K562 (cell line): Measurements from ENCODE around the gene HECW1. TPM values are rescaled to one million over a fixed set of nuclear protein-coding genes. Genes with fewer than 3 reads are reported as not detected.

Experiments used
- ATAC-seq: fragments of 200-7000 bp; cut with Tn5 transposase; 3 replicates; pipeline ENCODE4 v1.9.1; 2020; ENCODE audit warnings: moderate library complexity
- BruUV-seq: library from RNA; stranded (reverse); fragments of 400-500 nt; replicated peaks from 2 replicates; lab custom pipeline; 2021; lab: Mats Ljungman, UMichigan
- CTCF ChIA-PET: fragments of 300-600 bp; formaldehyde crosslinking; extraction: SDS; loops from one replicate; lab custom pipeline; 2021; ENCODE audit warnings: low intra/inter-chr PET ratio; lab: Yijun Ruan, JAX
- POLR2A ChIA-PET: fragments of 300-600, 350-650 bp; sonication (Branson Sonifier 250); formaldehyde crosslinking; extraction: SDS; loops from one replicate; lab custom pipeline; 2021; ENCODE audit warnings: antibody characterized with exemption, inconsistent platforms; lab: Yijun Ruan, JAX
- DNase-seq, 4 experiments: peaks; one replicate each; pipeline versions ENCODE4 v3.0.0 to v3.0.0-alpha.2; 2011 to 2018; ENCODE audit warnings: low spot score in 3 of 4, mixed read lengths in 3 of 4; ENCODE audit errors: extremely low read depth in 1 of 4
- FAIRE-seq: peaks from 2 replicates; lab custom pipeline; 2011; peaks lifted over from hg19 to GRCh38; lab: Jason Lieb, UNC
- H2AFZ ChIP-seq: 2 replicates; pipeline ENCODE4 v1.6.0; 2011; ENCODE audit warnings: low read depth, low read length, control low read depth, inconsistent platforms
- H3K27ac ChIP-seq: fragments of 200-600 bp; 3 replicates; pipeline ENCODE4 v1.8.0; 2011; ENCODE audit warnings: low read depth, mild to moderate bottlenecking, control low read depth, inconsistent platforms, low read length, moderate library complexity, mixed read lengths; ENCODE audit errors: extremely low read depth
- H3K27me3 ChIP-seq, 2 experiments: fragments of 300-600 bp in 1 of 2; 2 replicates in 1 of 2; 3 replicates in 1 of 2; pipeline versions ENCODE4 v1.6.0 to v1.8.0; 2011; ENCODE audit warnings: inconsistent platforms in 2 of 2, low read length in 2 of 2, mild to moderate bottlenecking in 1 of 2, mixed read lengths in 1 of 2, moderate library complexity in 1 of 2; ENCODE audit not compliant: control insufficient read depth in 2 of 2, insufficient read depth in 2 of 2
- H3K36me3 ChIP-seq: fragments of 300-600 bp; 3 replicates; pipeline ENCODE4 v1.8.0; 2011; ENCODE audit warnings: mild to moderate bottlenecking, low read length, inconsistent platforms; ENCODE audit not compliant: control insufficient read depth, insufficient read depth
- H3K4me1 ChIP-seq, 2 experiments: fragments of 200-600 bp in 1 of 2; replicated peaks in 1 of 2; 2 replicates in 1 of 2; 3 replicates in 1 of 2; pipeline versions ENCODE4 v1.5.1 to v1.8.0; 2011; ENCODE audit warnings: inconsistent platforms in 2 of 2, low read length in 2 of 2, mild to moderate bottlenecking in 1 of 2, mixed read lengths in 1 of 2, moderate library complexity in 1 of 2; ENCODE audit not compliant: control insufficient read depth in 2 of 2, insufficient read depth in 2 of 2
- H3K4me2 ChIP-seq: 2 replicates; pipeline ENCODE4 v1.6.1; 2011; ENCODE audit warnings: low read length, control low read depth, inconsistent platforms, mixed read lengths; ENCODE audit not compliant: insufficient read depth
- H3K4me3 ChIP-seq: fragments of 200-600 bp; sonication (generic), shearing (Covaris generic); 2 replicates; pipeline ENCODE4 v1.5.1; 2016; ENCODE audit warnings: control low read depth, inconsistent platforms
- H3K79me2 ChIP-seq: fragments of 200-600 bp; 3 replicates; pipeline ENCODE4 v1.8.0; 2011; ENCODE audit warnings: low read length, inconsistent platforms; ENCODE audit not compliant: control insufficient read depth, insufficient read depth
- H3K9ac ChIP-seq, 2 experiments: 2 replicates each; pipeline versions ENCODE4 v1.6.0 to v1.6.1; 2011; ENCODE audit warnings: low read depth in 2 of 2, low read length in 2 of 2, control low read depth in 1 of 2, inconsistent platforms in 1 of 2, mild to moderate bottlenecking in 1 of 2, mixed read lengths in 1 of 2; ENCODE audit not compliant: insufficient read depth in 1 of 2
- H3K9me1 ChIP-seq: one replicate; pipeline ENCODE4 v1.6.0; 2011; ENCODE audit warnings: inconsistent platforms, mild to moderate bottlenecking, low read length, moderate library complexity; ENCODE audit not compliant: control insufficient read depth, insufficient read depth
- H3K9me3 ChIP-seq: replicated peaks from 2 replicates; pipeline ENCODE4 v1.5.1; 2011; ENCODE audit warnings: low read depth, low read length, inconsistent platforms; ENCODE audit not compliant: control insufficient read depth, insufficient read depth
- H4K20me1 ChIP-seq: replicated peaks from 2 replicates; pipeline ENCODE4 v1.6.1; 2011; ENCODE audit warnings: low read length, inconsistent platforms, mixed read lengths; ENCODE audit not compliant: control insufficient read depth, insufficient read depth
- ATF3 ChIP-seq, 2 experiments: fragments of 450-650 bp in 1 of 2; sonication (generic) in 1 of 2; formaldehyde crosslinking in 1 of 2; IDR thresholded peaks in 1 of 2; conservative IDR thresholded peaks in 1 of 2; 2 replicates each; pipeline versions ENCODE4 v1.6.1 to v1.8.1; 2016 to 2023; ENCODE audit warnings: mild to moderate bottlenecking in 2 of 2, moderate library complexity in 2 of 2, inconsistent platforms in 1 of 2, missing genetic modification reagents in 1 of 2
- CEBPG ChIP-seq, 3 experiments: fragments of 200-800 bp in 1 of 3; sonication (Bioruptor generic) in 1 of 3; sonication (generic) in 1 of 3; formaldehyde crosslinking in 1 of 3; IDR thresholded peaks in 2 of 3; conservative IDR thresholded peaks in 1 of 3; 2 replicates each; pipeline versions ENCODE4 v1.6.1 to v1.8.0; 2016 to 2022; ENCODE audit warnings: missing compliant biosample characterization in 2 of 3, missing genetic modification characterization in 2 of 3, mild to moderate bottlenecking in 1 of 3, missing genetic modification reagents in 1 of 3
- RFX1 ChIP-seq: fragments of 450-650 bp; IDR thresholded peaks from 2 replicates; pipeline ENCODE4 v1.6.1; 2016; ENCODE audit warnings: mild to moderate bottlenecking, moderate library complexity
- SMAD3 ChIP-seq: fragments of 450-650 bp; formaldehyde crosslinking; conservative IDR thresholded peaks from 2 replicates; pipeline ENCODE4 v1.4.0; 2020; ENCODE audit warnings: mild to moderate bottlenecking
- TRIM24 ChIP-seq, 2 experiments: fragments of 450-650 bp; IDR thresholded peaks; 2 replicates each; pipeline ENCODE4 v1.6.1; 2016
- ZNF586 ChIP-seq: fragments of 450-650 bp; formaldehyde crosslinking; conservative IDR thresholded peaks from 2 replicates; pipeline ENCODE4 v1.4.0; 2020; ENCODE audit warnings: mild to moderate bottlenecking, moderate library complexity
- WGBS: fragments of 100-300 bp; shearing (Covaris generic); methylation state at CpG from one replicate; pipeline ENCODE4 v1.1.6; 2016; ENCODE audit warnings: low coverage, mixed read lengths; ENCODE audit not compliant: insufficient coverage; ENCODE audit errors: missing lambda C conversion rate; 5-methylcytosine and 5-hydroxymethylcytosine counted together
- in situ Hi-C: fragments of 300-500 bp; cut with MboI; formaldehyde crosslinking; loops from 4 replicates; pipeline ENCODE4 v1.15.0; 2018; ENCODE audit warnings: inconsistent platforms, mixed read lengths
- intact Hi-C: fragments of 100-400 bp; cut with micrococcal nuclease; formaldehyde crosslinking; loops from 2 replicates; pipeline ENCODE4 v1.14.2; 2022
- polyA plus RNA-seq, 8 experiments: library from polyadenylated mRNA; depleted of rRNA in 4 of 8; stranded (reverse) in 5 of 8; unstranded in 3 of 8; fragments of >200 nt; fragmentation: Nextera tagmentation in 2 of 8; fragmentation: Illumina TruSeq in 1 of 8; extraction: Ambion mirVana in 2 of 8; extraction: Trizol in 1 of 8; gene quantifications; 2 replicates each; pipeline versions ENCODE4 v1.2.1 to v1.2.3, GENCODE V29; 2011 to 2014; ENCODE audit warnings: inconsistent platforms in 1 of 8, missing spikeins in 1 of 8
- total RNA-seq, 7 experiments: library from RNA; depleted of rRNA in 6 of 7; stranded (reverse); fragments of >200 nt in 6 of 7; fragmentation: Illumina TruSeq in 2 of 7; extraction: Trizol in 2 of 7; gene quantifications; 2 replicates each; pipeline versions ENCODE4 v1.2.1 to v1.2.3, GENCODE V29; 2011 to 2021; ENCODE audit warnings: low replicate concordance in 1 of 7

Gene HECW1
- total and polyA plus RNA-seq, 9 of the 15 experiments (the other 6 are each of a cell fraction or from before 2014, with no cell fraction given) = 0.07 to 0.31 (median 0.13) TPM; not detected in 4

GRCh38 chr7:43117861-43118260 is 5.4 kb downstream of the HECW1 start:
- DNase-seq = no peak
- no peaks in the 10 kb centered on the region for H3K9me3 ChIP-seq
- no peak overlapping the region for H3K27ac ChIP-seq
- ChIA-PET POLR2A (no interaction called here), CTCF (no interaction called here)
- peaks cover 41 to 43% of the 10 kb centered on the region in 2 experiments for H3K27me3 ChIP-seq
- H3K4me1 ChIP-seq = peaks cover 0 to 12% of the 10 kb centered on the region in 2 experiments; a peak in 2 of 5 replicates
- BruUV-seq = no TSS peak
- H3K36me3 ChIP-seq = no peaks in the 10 kb centered on the region
- H3K9me1 ChIP-seq = no peaks in the 10 kb centered on the region
- in situ Hi-C loops = no loop called here
- intact Hi-C loops = loop anchor here (10.0 kb wide), 1 partner anchor 147 kb away; no protein-coding TSS in a partner anchor
- H2AFZ ChIP-seq = no peak overlapping the region
- no peak for ATAC-seq
- FAIRE-seq = no peak
- H3K79me2 ChIP-seq = no peaks in the 10 kb centered on the region
- TF ChIP-seq RFX1 (peak; percentile 34; the same call in 1 of the 2 replicates), SMAD3 (CRISPR knock-in tag) (no peak)
- H3K9ac ChIP-seq = no peak overlapping the region
- 0% methylated on average over 4 of the region's 4 CpGs for WGBS
- H3K4me3 ChIP-seq = no peak overlapping the region
- H3K4me2 ChIP-seq = no peak overlapping the region
- H4K20me1 ChIP-seq = no peaks in the 10 kb centered on the region

DNA sequence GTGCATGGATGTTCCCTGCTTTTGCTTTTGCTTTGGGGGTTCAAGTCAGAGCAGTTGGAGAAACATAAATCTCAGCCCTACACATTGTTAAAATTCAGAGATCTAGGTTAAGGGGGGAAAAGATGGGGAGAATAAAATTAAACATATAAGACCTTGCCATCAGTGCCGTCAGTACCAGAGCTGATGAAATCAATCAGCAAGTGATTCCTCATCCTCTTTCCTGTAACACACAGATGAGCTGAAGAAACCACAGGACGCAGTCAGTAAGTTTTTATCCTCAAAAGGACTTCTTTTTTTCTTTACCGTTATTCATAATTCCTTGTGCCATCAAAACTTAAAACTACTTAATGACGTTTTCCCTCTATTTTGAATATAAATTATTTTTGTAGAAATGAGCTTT is 5.9 kb downstream of the HECW1 start:
- Histone ChIP-seq H3K4me1 (peaks cover 0 to 7% of the 10 kb centered on the region in 2 experiments; a peak in 2 of 5 replicates), H3K9ac (no peak overlapping the region), H2AFZ (no peak overlapping the region), H3K36me3 (no peaks in the 10 kb centered on the region), H3K79me2 (no peaks in the 10 kb centered on the region), H3K4me2 (no peak overlapping the region), H4K20me1 (no peaks in the 10 kb centered on the region), H3K27ac (no peak overlapping the region), H3K27me3 (peaks cover 41 to 44% of the 10 kb centered on the region in 2 experiments), H3K9me3 (no peaks in the 10 kb centered on the region), H3K4me3 (no peak overlapping the region), H3K9me1 (no peaks in the 10 kb centered on the region)
- FAIRE-seq = no peak
- ATAC-seq = no peak
- CTCF ChIA-PET = no interaction called here
- WGBS = 0% methylated on average over 4 of the region's 4 CpGs
- POLR2A ChIA-PET = no interaction called here
- in situ Hi-C loops (no loop called here), intact Hi-C loops (loop anchor here (10.0 kb wide), 1 partner anchor 146 kb away; no protein-coding TSS in a partner anchor)
- no TSS peak for BruUV-seq
- DNase-seq = no peak
- TF ChIP-seq ATF3 (IDR thresholded peaks at IDR 0.05) (peak; percentile 22; the same call in 1 of the 2 replicates), ATF3 (CRISPR knock-in tag; conservative IDR thresholded peaks at IDR 0.05) (no peak), TRIM24 (IDR thresholded peaks at IDR 0.05) (peak in 1 of 2 experiments; percentile 26; a peak in 1 of 4 replicates), ZNF586 (no peak), CEBPG (CRISPR knock-in tag; IDR thresholded peaks at IDR 0.05) (no peak), CEBPG (tag; conservative IDR thresholded peaks at IDR 0.05 in 1 of 2, IDR thresholded peaks at IDR 0.05 in 1 of 2) (peak in 1 of 2 experiments; percentile 68; a peak in 2 of 4 replicates)
